HTERT RPE-1 (cell line): ENCODE results near the gene CLCN3.
"Not testable (repeated sequence)": the region's sequence is repeated elsewhere in the genome, so short reads cannot be mapped to it uniquely, and the experiment has no call there.

Experiments
- in situ Hi-C: fragments of 300-500 bp; cut with MboI; formaldehyde crosslinking; loops from 4 replicates; pipeline ENCODE4 v1.14.3; 2020; ENCODE audit warnings: low sequenced_read_pairs

CLCN3 gene

DNA sequence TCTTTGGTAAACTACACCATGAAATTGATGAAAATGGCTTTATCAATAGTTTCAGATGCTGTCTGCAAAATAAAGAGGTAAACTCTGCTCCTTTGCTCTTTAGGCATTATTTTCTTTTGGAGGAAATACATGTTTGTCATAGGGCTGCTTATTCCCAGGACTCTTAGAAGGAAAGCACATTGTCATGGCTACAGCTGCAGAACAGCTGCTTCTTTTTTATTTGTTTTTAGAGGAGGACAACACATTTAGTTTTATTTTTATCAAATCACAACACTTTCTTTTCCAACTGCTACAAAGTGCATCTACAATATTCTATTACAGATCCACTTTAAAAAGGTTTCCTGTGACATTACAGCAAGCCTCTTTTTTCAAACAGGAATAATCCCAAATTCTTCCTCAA, 150.0 kb downstream of the CLCN3 start:
- in situ Hi-C loops, result no loop called here

DNA sequence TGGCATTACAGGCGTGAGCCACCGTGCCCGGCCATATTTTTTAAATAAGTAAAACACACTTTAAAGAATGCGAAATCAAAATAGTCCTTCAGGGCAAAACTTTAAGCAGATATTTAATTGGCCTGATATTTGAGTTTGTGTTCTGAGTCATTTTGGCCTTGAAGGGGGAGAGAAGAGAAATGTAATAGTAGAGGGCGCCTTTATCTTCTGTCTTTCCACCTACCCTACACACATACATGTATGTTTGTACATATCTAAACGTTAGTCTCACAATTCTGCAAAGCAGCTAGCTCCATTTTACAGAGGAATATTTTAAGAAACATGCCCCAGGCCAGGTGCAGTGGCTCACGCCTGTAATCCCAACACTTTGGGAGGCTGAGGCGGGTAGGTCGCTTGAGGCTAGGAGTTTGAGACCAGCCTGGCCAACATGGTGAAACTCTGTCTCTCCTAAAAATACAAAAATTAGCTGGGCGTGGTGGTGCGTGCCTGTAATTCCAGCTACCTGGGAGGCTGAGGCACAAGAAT, 151.2 kb downstream of the CLCN3 start:
- in situ Hi-C loops, result not testable (repeated sequence)
